HTERT RPE-1 (cell line): ENCODE data around the gene SLC49A4.
"Not testable (repeated sequence)": the region's sequence is repeated elsewhere in the genome, so short reads cannot be mapped to it uniquely, and the experiment has no call there.

Source experiments
- in situ Hi-C: fragments of 300-500 bp; cut with MboI; formaldehyde crosslinking; loops from 4 replicates; pipeline ENCODE4 v1.14.3; 2020; ENCODE audit warnings: low sequenced_read_pairs

Gene SLC49A4, protein sequence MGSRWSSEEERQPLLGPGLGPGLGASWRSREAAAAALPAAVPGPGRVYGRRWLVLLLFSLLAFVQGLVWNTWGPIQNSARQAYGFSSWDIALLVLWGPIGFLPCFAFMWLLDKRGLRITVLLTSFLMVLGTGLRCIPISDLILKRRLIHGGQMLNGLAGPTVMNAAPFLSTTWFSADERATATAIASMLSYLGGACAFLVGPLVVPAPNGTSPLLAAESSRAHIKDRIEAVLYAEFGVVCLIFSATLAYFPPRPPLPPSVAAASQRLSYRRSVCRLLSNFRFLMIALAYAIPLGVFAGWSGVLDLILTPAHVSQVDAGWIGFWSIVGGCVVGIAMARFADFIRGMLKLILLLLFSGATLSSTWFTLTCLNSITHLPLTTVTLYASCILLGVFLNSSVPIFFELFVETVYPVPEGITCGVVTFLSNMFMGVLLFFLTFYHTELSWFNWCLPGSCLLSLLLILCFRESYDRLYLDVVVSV

GRCh38 chr3:122794779-122795673 is at the start of gene SLC49A4:
Gene SLC49A4 (plus strand): TSS chr3:122795069. CDS start chr3:122795193, 124 bp downstream.
- in situ Hi-C loops, result no loop called here

- in situ Hi-C loops, result no loop called here
Observed at GRCh38 chr3:122745369-122746021, 49.4 kb upstream of the SLC49A4 start.

DNA sequence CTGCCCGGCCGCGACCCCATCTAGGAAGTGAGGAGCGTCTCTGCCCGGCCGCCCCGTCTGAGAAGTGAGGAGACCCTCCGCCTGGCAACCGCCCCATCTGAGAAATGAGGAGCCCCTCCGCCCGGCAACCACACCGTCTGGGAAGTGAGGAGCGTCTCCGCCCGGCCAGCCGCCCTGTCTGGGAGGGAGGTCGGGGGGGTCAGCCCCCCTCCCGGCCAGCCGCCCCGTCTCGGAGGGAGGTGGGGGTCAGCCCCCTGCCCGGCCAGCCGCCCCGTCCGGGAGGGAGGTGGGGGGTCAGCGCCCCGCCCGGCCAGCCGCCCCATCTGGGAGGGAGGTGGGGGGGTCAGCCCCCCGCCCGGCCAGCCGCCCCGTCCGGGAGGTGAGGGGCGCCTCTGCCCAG is 47.6 kb upstream of the SLC49A4 start:
- in situ Hi-C loops, result not testable (repeated sequence)

- in situ Hi-C loops, result no loop called here
Observed at GRCh38 chr3:122748347-122748746, 46.5 kb upstream of the SLC49A4 start.

- in situ Hi-C loops, result no loop called here
Observed at GRCh38 chr3:122754929-122755328, 39.9 kb upstream of the SLC49A4 start.

DNA sequence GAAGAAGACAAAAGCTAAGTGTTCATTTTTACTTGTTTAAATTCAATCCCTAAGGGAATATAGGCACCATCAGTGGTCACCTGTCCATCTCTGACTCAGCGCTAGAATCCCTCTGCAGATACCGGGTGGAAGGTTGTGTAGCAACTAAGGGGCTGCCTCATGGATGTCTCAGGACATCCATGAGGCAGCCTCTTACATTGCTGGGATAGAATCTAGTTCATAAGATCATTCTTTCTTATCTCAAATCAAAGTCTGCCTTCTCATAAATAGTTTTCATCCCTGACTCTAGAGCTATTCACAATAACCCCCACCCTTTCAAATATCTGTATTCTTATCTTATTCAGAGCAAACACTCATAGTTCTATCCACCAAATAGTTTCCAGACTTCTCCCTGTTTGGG is 39.4 kb upstream of the SLC49A4 start:
- in situ Hi-C loops, result no loop called here

DNA sequence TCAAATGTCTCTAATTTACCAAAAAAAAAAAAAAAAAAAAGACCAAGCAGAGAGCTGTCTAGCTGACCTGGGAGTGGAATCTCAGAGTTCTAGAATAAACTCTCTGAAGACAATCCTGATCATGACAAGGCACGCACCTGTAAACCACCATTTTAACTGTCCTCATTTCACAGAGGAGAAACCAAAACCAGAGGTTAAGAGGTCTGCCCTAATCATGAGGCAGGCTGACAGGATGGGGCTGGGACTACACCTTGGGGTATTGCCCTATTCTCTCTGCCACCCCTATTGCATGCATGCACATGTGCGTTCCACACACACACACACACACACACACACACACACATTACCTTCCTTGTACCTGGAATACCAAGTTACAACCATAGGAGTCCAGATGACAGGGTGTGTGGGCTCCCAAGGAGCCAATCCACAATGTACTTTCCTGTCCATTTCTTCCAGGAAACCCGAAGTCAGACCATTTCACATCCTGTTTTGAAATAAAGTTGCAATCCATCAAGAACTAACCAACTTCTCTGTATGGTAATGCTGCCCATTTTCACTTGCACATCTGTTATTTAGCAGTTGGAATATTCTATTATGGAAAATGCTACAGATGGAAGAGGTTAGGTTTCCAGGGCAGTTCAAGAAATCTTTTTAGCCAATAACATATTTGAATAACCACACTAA is 35.9 kb upstream of the SLC49A4 start:
- in situ Hi-C loops, result no loop called here

DNA sequence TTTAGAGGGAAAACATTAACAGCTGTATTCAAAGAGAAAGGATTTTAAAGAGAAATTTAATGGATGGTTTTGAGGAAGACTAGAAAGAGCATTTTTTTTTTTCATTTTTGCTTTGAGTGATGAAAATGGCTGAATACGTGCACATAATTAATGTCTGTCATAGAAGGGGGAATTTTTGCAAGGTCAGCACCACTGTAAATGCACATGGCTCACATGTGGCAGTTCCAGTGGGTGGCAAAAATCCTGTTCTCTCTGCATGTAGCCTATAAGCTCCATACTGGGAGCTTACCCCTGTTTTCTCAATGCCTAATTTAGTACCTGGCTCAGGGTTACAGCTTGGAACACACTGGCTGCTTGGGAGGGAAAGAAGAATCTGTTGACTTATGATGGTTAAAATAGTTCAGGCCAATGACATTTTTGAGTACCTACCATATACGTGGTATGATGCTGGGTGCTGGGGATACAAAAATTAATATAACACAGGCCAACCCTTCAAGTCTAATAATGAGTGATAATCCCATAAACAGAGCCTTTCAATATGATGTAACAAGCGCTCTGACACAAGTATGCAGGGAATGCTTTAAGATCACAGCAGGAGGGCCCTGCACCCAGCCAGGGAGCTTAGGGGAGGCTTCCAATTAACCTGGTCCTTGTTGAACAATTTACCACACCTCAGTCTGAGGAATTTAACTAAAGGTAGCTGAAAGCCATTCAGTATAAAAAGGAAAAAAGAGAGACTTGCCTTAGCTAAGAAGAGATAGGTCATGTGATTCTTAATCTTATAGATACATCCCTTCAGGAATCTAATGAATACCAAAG is 34.2 kb upstream of the SLC49A4 start:
- in situ Hi-C loops, result no loop called here

- in situ Hi-C loops, result no loop called here
Observed at GRCh38 chr3:122766430-122766829, 28.4 kb upstream of the SLC49A4 start.

DNA sequence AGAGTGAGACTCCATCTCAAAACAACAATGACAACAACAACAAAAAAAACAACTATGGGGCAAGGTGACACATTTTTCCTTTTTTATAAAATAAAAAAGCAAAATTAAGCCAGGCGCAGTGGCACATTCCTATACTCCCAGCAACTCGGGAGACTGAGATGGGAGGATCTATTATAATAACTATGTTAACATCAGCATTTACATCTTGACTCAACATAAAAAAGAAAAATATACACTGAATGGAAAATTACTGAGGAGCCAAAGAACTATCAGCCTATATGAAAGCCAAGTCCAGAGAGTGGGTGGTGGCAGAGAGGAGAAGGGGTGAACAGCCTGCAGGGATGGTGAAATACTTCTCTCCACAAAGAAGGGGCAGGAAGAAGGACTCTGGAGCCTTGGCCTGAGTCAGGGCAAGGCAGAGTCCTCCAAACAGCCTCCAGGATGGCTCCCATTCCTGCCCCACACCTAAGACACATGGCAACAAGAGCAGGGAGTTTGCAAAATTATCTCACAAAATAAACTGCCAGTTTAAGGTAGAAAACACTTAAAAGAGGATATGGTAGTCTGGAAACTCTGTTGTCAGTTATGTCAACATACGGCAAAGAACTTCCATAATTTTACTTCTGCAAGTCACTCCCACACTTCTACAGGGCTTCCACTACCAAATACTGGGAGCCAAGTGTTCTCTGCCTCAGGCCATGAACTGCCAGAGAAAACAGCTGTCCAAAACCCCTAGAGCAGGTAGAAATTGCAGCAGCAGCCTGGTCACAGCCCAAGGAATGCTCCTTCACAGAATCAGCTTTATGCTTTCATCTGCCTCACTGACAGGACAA is 27.1 kb upstream of the SLC49A4 start:
- in situ Hi-C loops, result no loop called here

- in situ Hi-C loops, result no loop called here
Observed at GRCh38 chr3:122770521-122771202, 24.2 kb upstream of the SLC49A4 start.

DNA sequence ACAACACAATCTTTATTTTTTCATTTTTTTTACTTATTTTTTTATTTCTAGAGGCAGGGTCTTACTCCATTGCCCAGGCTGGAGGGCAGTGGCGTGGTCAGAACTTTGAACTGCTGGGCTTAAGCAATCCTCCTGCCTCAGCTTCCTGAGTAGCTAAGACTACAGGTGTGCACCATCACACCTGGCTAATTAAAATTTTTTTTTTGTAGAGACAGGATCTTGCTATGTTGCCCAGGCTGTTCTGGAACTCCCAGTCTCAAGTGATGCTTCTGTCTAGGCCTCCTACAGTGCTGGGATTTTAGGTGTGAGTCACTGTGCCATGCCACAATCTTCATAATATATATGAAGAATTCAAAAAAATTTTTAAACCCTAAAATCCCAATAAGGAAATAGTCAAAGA is 22.0 kb upstream of the SLC49A4 start:
- in situ Hi-C loops, result no loop called here

GRCh38 chr3:122773944-122774509 is 20.8 kb upstream of the SLC49A4 start:
- in situ Hi-C loops, result no loop called here

GRCh38 chr3:122774564-122774963 is 20.3 kb upstream of the SLC49A4 start:
- in situ Hi-C loops, result no loop called here

GRCh38 chr3:122776675-122777468 is 18.0 kb upstream of the SLC49A4 start:
- in situ Hi-C loops, result no loop called here

- in situ Hi-C loops, result no loop called here
Observed at GRCh38 chr3:122777563-122777962, 17.3 kb upstream of the SLC49A4 start.

- in situ Hi-C loops, result no loop called here
Observed at GRCh38 chr3:122782804-122783203, 12.1 kb upstream of the SLC49A4 start.
